GM12874 (cell line): ENCODE results near the gene HAT1.

Experiments
- CTCF ChIP-seq: IDR thresholded peaks from 2 replicates; pipeline ENCODE4 v1.5.1; 2011; ENCODE audit warnings: low read depth, mild to moderate bottlenecking, control low read depth, low read length, moderate library complexity; ENCODE audit not compliant: insufficient read depth

The HAT1 gene

GRCh38 chr2:171902840-171903420 lies 19.3 kb upstream of the HAT1 start:
- no peak for TF ChIP-seq CTCF

DNA sequence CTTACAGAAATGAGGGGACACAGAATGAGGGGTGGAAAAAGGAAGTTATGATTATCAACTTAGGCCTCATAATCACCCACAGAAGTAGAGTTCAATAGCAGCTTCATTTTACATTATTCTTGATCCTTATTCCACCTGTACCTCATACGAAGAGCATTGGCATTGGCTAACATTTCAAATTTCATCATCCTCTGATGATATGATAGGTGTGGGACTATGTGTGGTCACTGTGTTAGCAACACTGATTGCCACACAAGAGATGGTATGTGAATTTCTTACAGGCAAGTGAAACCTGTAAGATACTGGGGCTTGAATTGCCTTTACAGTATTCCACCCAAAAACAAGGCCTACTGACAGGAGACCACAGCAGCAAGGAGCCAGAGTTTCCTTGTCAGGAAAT lies 14.0 kb upstream of the HAT1 start:
- no peak for TF ChIP-seq CTCF

- no peak for TF ChIP-seq CTCF
Observed at GRCh38 chr2:171909266-171909665, 13.0 kb upstream of the HAT1 start.

GRCh38 chr2:171910494-171910893 lies 11.8 kb upstream of the HAT1 start:
- TF ChIP-seq CTCF = no peak

- no peak for TF ChIP-seq CTCF
Observed at GRCh38 chr2:171913517-171913916, 8.7 kb upstream of the HAT1 start.

GRCh38 chr2:171919453-171919852 lies 2.8 kb upstream of the HAT1 start:
- no peak for TF ChIP-seq CTCF

GRCh38 chr2:171921970-171922229 lies 361 bp upstream of the HAT1 start:
- no peak for TF ChIP-seq CTCF

- no peak for TF ChIP-seq CTCF
Observed at GRCh38 chr2:171923206-171923605, 945 bp downstream of the HAT1 start.
